NB4 (cell line): ENCODE data around the gene RDM1.

ENCODE experiments used
- CTCF ChIP-seq: IDR thresholded peaks from one replicate; pipeline ENCODE4 v1.5.1; 2012; ENCODE audit warnings: low read depth, low read length
- MAX ChIP-seq: IDR thresholded peaks from 2 replicates; pipeline ENCODE4 v1.6.1; 2011; ENCODE audit warnings: low read depth, low read length
- MYC ChIP-seq: IDR thresholded peaks from 2 replicates; pipeline ENCODE4 v1.6.1; 2011; ENCODE audit warnings: low read depth, low read length
- POLR2A ChIP-seq: IDR thresholded peaks from 2 replicates; pipeline ENCODE4 v1.6.1; 2011; ENCODE audit warnings: mild to moderate bottlenecking; ENCODE audit not compliant: insufficient read length; ENCODE audit errors: extremely low read depth

- TF ChIP-seq POLR2A (no peak), CTCF (no peak), MAX (no peak), MYC (no peak)
These were observed 18.1 kb downstream of the RDM1 start for GRCh38 chr17:35912339-35912912.
